Astrocyte (in vitro differentiated cells and primary cell): Measurements from ENCODE around the gene TNFRSF25. TPM values are rescaled to one million over a fixed set of nuclear protein-coding genes. Genes with fewer than 3 reads are reported as not detected.

Experiments
- DNase-seq: peaks from one replicate; pipeline ENCODE4 v3.0.0-alpha.2; 2010; ENCODE audit warnings: low read depth
- FAIRE-seq: peaks from 2 replicates; lab custom pipeline; 2011; peaks lifted over from hg19 to GRCh38; lab: Jason Lieb, UNC
- H2AFZ ChIP-seq: 2 replicates; pipeline ENCODE4 v1.6.0; 2012; ENCODE audit warnings: low read depth, low read length, inconsistent platforms
- H3K27ac ChIP-seq: 2 replicates; pipeline ENCODE4 v1.5.1; 2011; ENCODE audit warnings: low read depth, low read length, inconsistent platforms
- H3K27me3 ChIP-seq: 2 replicates; pipeline ENCODE4 v1.6.0; 2011; ENCODE audit warnings: low read length, inconsistent platforms; ENCODE audit not compliant: insufficient read depth
- H3K36me3 ChIP-seq: 2 replicates; pipeline ENCODE4 v1.5.1; 2011; ENCODE audit warnings: low read length, inconsistent platforms; ENCODE audit not compliant: insufficient read depth
- H3K4me1 ChIP-seq: 2 replicates; pipeline ENCODE4 v1.5.1; 2011; ENCODE audit warnings: low read length, inconsistent platforms; ENCODE audit not compliant: insufficient read depth
- H3K4me2 ChIP-seq: 2 replicates; pipeline ENCODE4 v1.6.0; 2012; ENCODE audit warnings: low read length, inconsistent platforms
- H3K4me3 ChIP-seq: 2 replicates; pipeline ENCODE4 v1.5.1; 2011; ENCODE audit warnings: low read depth, mild to moderate bottlenecking, low read length, inconsistent platforms; ENCODE audit not compliant: insufficient read depth
- H3K79me2 ChIP-seq: 2 replicates; pipeline ENCODE4 v1.6.0; 2012; ENCODE audit warnings: mild to moderate bottlenecking, low read length, inconsistent platforms; ENCODE audit not compliant: insufficient read depth
- H3K9ac ChIP-seq: 2 replicates; pipeline ENCODE4 v1.6.0; 2012; ENCODE audit warnings: mild to moderate bottlenecking, low read length, inconsistent platforms
- H3K9me3 ChIP-seq: 2 replicates; pipeline ENCODE4 v1.5.1; 2012; ENCODE audit warnings: low read depth, mild to moderate bottlenecking, low read length, inconsistent platforms; ENCODE audit not compliant: insufficient read depth
- H4K20me1 ChIP-seq: 2 replicates; pipeline ENCODE4 v1.6.0; 2012; ENCODE audit warnings: low read length, inconsistent platforms; ENCODE audit not compliant: insufficient read depth
- H3K27ac Mint-ChIP-seq: one replicate; pipeline ENCODE4 v1.8.0; 2021; ENCODE audit warnings: mild to moderate bottlenecking, mixed read lengths; ENCODE audit not compliant: unreplicated experiment
- H3K27me3 Mint-ChIP-seq: one replicate; pipeline ENCODE4 v1.8.0; 2021; ENCODE audit warnings: low read depth, mixed read lengths; ENCODE audit not compliant: unreplicated experiment
- H3K36me3 Mint-ChIP-seq: one replicate; pipeline ENCODE4 v1.8.0; 2021; ENCODE audit warnings: low read depth, mixed read lengths; ENCODE audit not compliant: unreplicated experiment
- H3K4me1 Mint-ChIP-seq: one replicate; pipeline ENCODE4 v1.8.0; 2021; ENCODE audit warnings: low read depth, mixed read lengths; ENCODE audit not compliant: unreplicated experiment
- H3K4me3 Mint-ChIP-seq: one replicate; pipeline ENCODE4 v1.8.0; 2021; ENCODE audit warnings: mild to moderate bottlenecking, moderate library complexity, mixed read lengths; ENCODE audit not compliant: unreplicated experiment
- H3K9me3 Mint-ChIP-seq: one replicate; pipeline ENCODE4 v1.8.0; 2021; ENCODE audit warnings: mild to moderate bottlenecking, mixed read lengths; ENCODE audit not compliant: unreplicated experiment
- CTCF ChIP-seq: IDR thresholded peaks from 2 replicates; pipeline ENCODE4 v1.5.1; 2011; ENCODE audit warnings: low read depth, mild to moderate bottlenecking, inconsistent platforms, low read length, moderate library complexity; ENCODE audit not compliant: insufficient read depth
- EZH2 ChIP-seq: IDR thresholded peaks from 2 replicates; pipeline ENCODE4 v1.6.1; 2012; ENCODE audit warnings: mild to moderate bottlenecking, low read length, inconsistent platforms; ENCODE audit not compliant: insufficient read depth
- total RNA-seq: library from RNA; stranded (reverse); gene quantifications from 2 replicates; pipeline ENCODE4 v1.2.1, GENCODE V29; 2021

Gene TNFRSF25
- total RNA-seq, 1 donor from 2014 or later: 18.8 TPM

- Histone ChIP-seq H3K27ac (no peak overlapping the region), H4K20me1 (peaks cover 35% of the 10 kb centered on the region), H3K27me3 (no peaks in the 10 kb centered on the region), H3K4me2 (no peak overlapping the region), H3K4me1 (peaks cover 8% of the 10 kb centered on the region), H3K36me3 (no peaks in the 10 kb centered on the region), H2AFZ (no peak overlapping the region), H3K9me3 (no peaks in the 10 kb centered on the region), H3K4me3 (no peak overlapping the region), H3K9ac (no peak overlapping the region), H3K79me2 (peaks cover 49% of the 10 kb centered on the region)
- TF ChIP-seq EZH2: no peak
- no peak for TF ChIP-seq CTCF
- no peaks in the 10 kb centered on the region for H3K36me3 Mint-ChIP-seq
- H3K4me3 Mint-ChIP-seq: no peak overlapping the region
- H3K4me1 Mint-ChIP-seq: peaks cover 4% of the 10 kb centered on the region
- FAIRE-seq: no peak
- DNase-seq: no peak
- no peak overlapping the region for H3K27ac Mint-ChIP-seq
- no peaks in the 10 kb centered on the region for H3K27me3 Mint-ChIP-seq
- H3K9me3 Mint-ChIP-seq: no peaks in the 10 kb centered on the region
These were observed 15.8 kb upstream of the TNFRSF25 start for GRCh38 chr1:6481820-6482219.

GRCh38 chr1:6477039-6477820 is 11.3 kb upstream of the TNFRSF25 start:
- Histone ChIP-seq H3K4me1 (no peaks in the 10 kb centered on the region), H3K36me3 (no peaks in the 10 kb centered on the region), H3K9ac (no peak overlapping the region), H3K27ac (no peak overlapping the region), H3K4me3 (no peak overlapping the region), H3K4me2 (no peak overlapping the region), H2AFZ (no peak overlapping the region), H4K20me1 (peaks cover 37% of the 10 kb centered on the region), H3K9me3 (no peaks in the 10 kb centered on the region), H3K79me2 (peaks cover 10% of the 10 kb centered on the region), H3K27me3 (no peaks in the 10 kb centered on the region)
- H3K4me3 Mint-ChIP-seq: peak overlapping the region; percentile 40
- H3K9me3 Mint-ChIP-seq: no peaks in the 10 kb centered on the region
- no peak for DNase-seq
- H3K27ac Mint-ChIP-seq: no peak overlapping the region
- H3K4me1 Mint-ChIP-seq: peaks cover 4% of the 10 kb centered on the region
- peaks cover 2% of the 10 kb centered on the region for H3K27me3 Mint-ChIP-seq
- peaks cover 9% of the 10 kb centered on the region for H3K36me3 Mint-ChIP-seq
- TF ChIP-seq EZH2: no peak
- TF ChIP-seq CTCF: no peak
- FAIRE-seq: no peak

- Mint-ChIP-seq H3K4me1 (peaks cover 4% of the 10 kb centered on the region), H3K9me3 (no peaks in the 10 kb centered on the region), H3K27ac (no peak overlapping the region), H3K4me3 (no peak overlapping the region), H3K36me3 (peaks cover 13% of the 10 kb centered on the region), H3K27me3 (peaks cover 2% of the 10 kb centered on the region)
- Histone ChIP-seq H3K27ac (no peak overlapping the region), H2AFZ (no peak overlapping the region), H3K9ac (no peak overlapping the region), H3K27me3 (no peaks in the 10 kb centered on the region), H3K4me1 (no peaks in the 10 kb centered on the region), H3K79me2 (peaks cover 4% of the 10 kb centered on the region), H3K4me2 (no peak overlapping the region), H4K20me1 (peaks cover 39% of the 10 kb centered on the region), H3K4me3 (no peak overlapping the region), H3K9me3 (no peaks in the 10 kb centered on the region), H3K36me3 (no peaks in the 10 kb centered on the region)
- TF ChIP-seq CTCF: no peak
- no peak for TF ChIP-seq EZH2
- FAIRE-seq (no peak), DNase-seq (no peak)
These were observed 10.5 kb upstream of the TNFRSF25 start for GRCh38 chr1:6476483-6476882.
